Measurements from ENCODE around the gene CPNE5. TPM values are rescaled to one million over a fixed set of nuclear protein-coding genes. Genes with fewer than 3 reads are reported as not detected.

The CPNE5 gene
- total RNA-seq, 1 donor from 2014 or later, result 0.65 TPM

GRCh38 chr6:36692861-36693702, 146.2 kb downstream of the CPNE5 start:
- Mint-ChIP-seq H3K27ac (peak overlapping the region; percentile 81), H3K9me3 (no peaks in the 10 kb centered on the region), H3K4me1 (peaks cover 47% of the 10 kb centered on the region), H3K36me3 (ENCODE audit: low read depth) (no peaks in the 10 kb centered on the region), H3K27me3 (no peaks in the 10 kb centered on the region), H3K4me3 (peak overlapping the region; percentile 15)
- intact Hi-C loops (cut with micrococcal nuclease), result no loop called here
- DNase-seq, result no peak

DNA sequence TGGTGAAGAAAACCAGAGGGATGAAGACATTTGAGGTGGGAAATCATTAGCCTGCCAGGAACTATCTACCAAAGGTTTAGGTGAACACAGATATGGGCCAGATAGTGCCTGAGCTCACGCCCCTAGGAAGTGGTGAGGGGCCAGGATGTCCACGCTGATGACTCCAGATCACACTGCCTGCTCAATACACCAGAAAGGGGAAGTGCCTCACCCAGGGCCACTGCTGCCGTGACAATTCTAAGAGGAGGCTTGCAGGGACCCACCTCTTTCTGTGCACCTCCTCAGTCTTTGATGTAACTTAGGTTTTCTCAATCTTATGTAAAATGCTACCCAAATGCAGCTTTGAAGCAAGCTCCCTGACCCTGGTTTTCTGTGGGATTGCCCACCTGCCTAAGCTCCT, 147.0 kb downstream of the CPNE5 start:
- Mint-ChIP-seq H3K4me1 (peaks cover 47% of the 10 kb centered on the region), H3K36me3 (ENCODE audit: low read depth) (peaks cover 5% of the 10 kb centered on the region), H3K27ac (peak overlapping the region; percentile 81), H3K27me3 (no peaks in the 10 kb centered on the region), H3K9me3 (no peaks in the 10 kb centered on the region), H3K4me3 (peak overlapping the region; percentile 26)
- DNase-seq, result peak; percentile 87
- intact Hi-C loops (cut with micrococcal nuclease), result no loop called here

GRCh38 chr6:36691612-36692011, 147.6 kb downstream of the CPNE5 start:
- H3K9me3 Mint-ChIP-seq, result no peaks in the 10 kb centered on the region
- peaks cover 46% of the 10 kb centered on the region for H3K4me1 Mint-ChIP-seq
- DNase-seq, result no peak
- H3K27me3 Mint-ChIP-seq, result no peaks in the 10 kb centered on the region
- peaks cover 10% of the 10 kb centered on the region for H3K36me3 Mint-ChIP-seq (ENCODE audit: low read depth)
- intact Hi-C loops (cut with micrococcal nuclease), result no loop called here
- H3K4me3 Mint-ChIP-seq, result no peak overlapping the region
- no peak overlapping the region for H3K27ac Mint-ChIP-seq

- Mint-ChIP-seq H3K36me3 (ENCODE audit: low read depth) (peaks cover 13% of the 10 kb centered on the region), H3K4me3 (no peak overlapping the region), H3K4me1 (peaks cover 44% of the 10 kb centered on the region), H3K9me3 (no peaks in the 10 kb centered on the region), H3K27me3 (no peaks in the 10 kb centered on the region), H3K27ac (no peak overlapping the region)
- intact Hi-C loops (cut with micrococcal nuclease), result no loop called here
- no peak for DNase-seq
Measured at GRCh38 chr6:36691011-36691410, 148.2 kb downstream of the CPNE5 start.

Other genes with a start within 250 kb of the CPNE5 start
- 532 and 572 TPM in 2 replicates for gene SRSF3, start 245.1 kb downstream of the CPNE5 start, total RNA-seq
- 77.8 and 82.7 TPM in 2 replicates for gene CDKN1A, start 160.7 kb downstream of the CPNE5 start, total RNA-seq
- gene RAB44, start 141.6 kb downstream of the CPNE5 start, total RNA-seq, result 0.07 TPM in 1 of 2 replicates, not detected in the other
- gene PPIL1, start 35.4 kb upstream of the CPNE5 start, total RNA-seq, result 65.0 and 65.1 TPM in 2 replicates
- 25.9 and 27.4 TPM in 2 replicates for gene C6orf89, start 46.5 kb upstream of the CPNE5 start, total RNA-seq
- not detected in 2 replicates for gene PI16, start 115.3 kb upstream of the CPNE5 start, total RNA-seq
- gene MTCH1, start 146.8 kb upstream of the CPNE5 start, total RNA-seq, result 119 TPM in 2 replicates
- 0.57 and 0.58 TPM in 2 replicates for gene FGD2, start 166.2 kb upstream of the CPNE5 start, total RNA-seq

Data from activated CD4-positive, alpha-beta T cell treated with anti-CD3 and anti-CD28 coated beads, Interleukin-2, amount 10 ng/mL, durations not matched to agents 24 days and 14 days (primary cell).